ENCODE measurements around the gene OGDH.

Gene OGDH

GRCh38 chr7:44738051-44738723 lies 131.8 kb downstream of the OGDH start:
- no peak for DNase-seq (ENCODE audit: low spot score)

- no peak for DNase-seq (ENCODE audit: low spot score)
Observed at GRCh38 chr7:44738876-44739665, 132.6 kb downstream of the OGDH start.

- DNase-seq (ENCODE audit: low spot score), result no peak
Observed at GRCh38 chr7:44740055-44740454, 133.6 kb downstream of the OGDH start.

- DNase-seq (ENCODE audit: low spot score), result no peak
Observed at GRCh38 chr7:44743750-44744149, 137.3 kb downstream of the OGDH start.

GRCh38 chr7:44748045-44748947 lies 141.9 kb downstream of the OGDH start, which contains the start of gene ZMIZ2:
TSS of gene ZMIZ2 (plus strand) at chr7:44748847. CDS start at chr7:44756250, 7,403 bp downstream.
- peak; percentile 92 for DNase-seq (ENCODE audit: low spot score)

- DNase-seq (ENCODE audit: low spot score), result no peak
Observed at GRCh38 chr7:44748948-44749731, 142.7 kb downstream of the OGDH start.

- DNase-seq (ENCODE audit: low spot score), result no peak
Observed at GRCh38 chr7:44749992-44750391, 143.6 kb downstream of the OGDH start.

- no peak for DNase-seq (ENCODE audit: low spot score)
Observed at GRCh38 chr7:44750424-44750823, 144.0 kb downstream of the OGDH start.

- peak; percentile 60 for DNase-seq (ENCODE audit: low spot score)
Observed at GRCh38 chr7:44750921-44751571, 144.6 kb downstream of the OGDH start.

GRCh38 chr7:44752822-44753221 lies 146.4 kb downstream of the OGDH start:
- DNase-seq (ENCODE audit: low spot score), result no peak

GRCh38 chr7:44754802-44755697 lies 148.6 kb downstream of the OGDH start:
- no peak for DNase-seq (ENCODE audit: low spot score)

GRCh38 chr7:44755698-44756627 lies 149.5 kb downstream of the OGDH start:
- DNase-seq (ENCODE audit: low spot score), result no peak

GRCh38 chr7:44756904-44757303 lies 150.5 kb downstream of the OGDH start:
- no peak for DNase-seq (ENCODE audit: low spot score)

GRCh38 chr7:44757311-44757710 lies 150.9 kb downstream of the OGDH start:
- DNase-seq (ENCODE audit: low spot score), result no peak

GRCh38 chr7:44757739-44758138 lies 151.3 kb downstream of the OGDH start:
- no peak for DNase-seq (ENCODE audit: low spot score)

All from CD4-positive, alpha-beta T cell treated with Interleukin-6 at 100 ng/mL for 8 hours (primary cell).